ENCODE measurements around the gene NOX5.

The NOX5 gene

DNA sequence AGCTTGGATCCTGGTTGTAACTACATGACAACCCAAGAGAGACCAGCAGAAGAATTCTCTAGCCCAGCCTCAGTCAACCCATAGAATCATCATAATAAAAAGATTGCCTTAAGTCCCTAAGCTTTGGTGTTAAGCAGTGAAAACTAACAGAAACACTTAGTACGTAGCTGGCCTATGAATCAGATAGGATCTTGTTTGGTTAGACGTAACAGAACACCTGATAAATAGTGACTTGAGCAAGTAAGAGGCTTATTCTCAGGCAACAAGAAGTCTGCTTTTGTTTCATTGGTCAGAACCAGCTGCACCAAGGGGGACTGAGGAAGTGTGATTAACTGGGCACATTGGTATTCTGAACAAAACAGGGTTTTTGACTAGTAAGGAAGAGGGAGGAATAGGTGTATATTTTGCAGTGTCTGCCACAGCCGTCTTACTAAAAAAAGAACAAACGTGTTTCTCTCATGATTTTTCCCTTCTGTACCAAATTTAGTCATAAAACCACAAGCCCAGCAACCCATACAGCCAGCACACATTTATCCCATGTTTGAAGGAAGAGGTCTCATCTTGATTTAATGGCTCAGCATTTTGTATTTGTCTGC lies 92.6 kb downstream of the NOX5 start:
- no peak for DNase-seq

All from OCI-M1 (cell line).